Mesothelial cell of epicardium (in vitro differentiated cells): ENCODE results near the gene ASTN1. TPM values are rescaled to one million over a fixed set of nuclear protein-coding genes. Genes with fewer than 3 reads are reported as not detected.

Experiments used
- DNase-seq, 2 experiments: peaks; one replicate each; pipeline ENCODE4 v3.0.0; 2021; ENCODE audit warnings: low spot score in 2 of 2; ENCODE audit not compliant: unreplicated experiment in 2 of 2
- H3K27ac Mint-ChIP-seq: 2 replicates; pipeline ENCODE4 v1.8.0; 2021; ENCODE audit warnings: mixed read lengths
- H3K27me3 Mint-ChIP-seq: 2 replicates; pipeline ENCODE4 v1.8.0; 2021; ENCODE audit warnings: low read depth, mixed read lengths
- H3K36me3 Mint-ChIP-seq: 2 replicates; pipeline ENCODE4 v1.8.0; 2021; ENCODE audit warnings: mixed read lengths
- H3K4me1 Mint-ChIP-seq: 2 replicates; pipeline ENCODE4 v1.8.0; 2021; ENCODE audit warnings: mixed read lengths
- H3K4me3 Mint-ChIP-seq: 2 replicates; pipeline ENCODE4 v1.8.0; 2021; ENCODE audit warnings: mild to moderate bottlenecking, moderate library complexity, mixed read lengths
- H3K9me3 Mint-ChIP-seq: 2 replicates; pipeline ENCODE4 v1.8.0; 2021; ENCODE audit warnings: mixed read lengths
- CTCF ChIP-seq: fragments of 200-600 bp; sonication (generic); IDR thresholded peaks from one replicate; pipeline ENCODE4 v1.5.0; 2021; ENCODE audit warnings: antibody characterized with exemption; ENCODE audit not compliant: unreplicated experiment
- total RNA-seq: library from RNA; stranded (reverse); gene quantifications from 3 replicates; pipeline ENCODE4 v1.2.1, GENCODE V29; 2021

The ASTN1 gene
- total RNA-seq, 1 donor from 2014 or later, result 4.0 TPM

- no peak for DNase-seq
- H3K4me1 Mint-ChIP-seq, result peaks cover 18% of the 10 kb centered on the region
- peak; percentile 74 for TF ChIP-seq CTCF
- H3K27ac Mint-ChIP-seq, result no peak overlapping the region
- peaks cover 4% of the 10 kb centered on the region for H3K9me3 Mint-ChIP-seq
- no peak overlapping the region for H3K4me3 Mint-ChIP-seq
- peaks cover 64% of the 10 kb centered on the region for H3K27me3 Mint-ChIP-seq
- H3K36me3 Mint-ChIP-seq, result no peaks in the 10 kb centered on the region
Observed at GRCh38 chr1:177185209-177185608, 20.7 kb upstream of the ASTN1 start.

GRCh38 chr1:177183836-177184235 is 19.3 kb upstream of the ASTN1 start:
- Mint-ChIP-seq H3K4me3 (no peak overlapping the region), H3K27me3 (peaks cover 66% of the 10 kb centered on the region), H3K4me1 (peaks cover 18% of the 10 kb centered on the region), H3K27ac (no peak overlapping the region), H3K9me3 (peaks cover 4% of the 10 kb centered on the region), H3K36me3 (no peaks in the 10 kb centered on the region)
- no peak for DNase-seq
- no peak for TF ChIP-seq CTCF

GRCh38 chr1:177181631-177182291 is 17.2 kb upstream of the ASTN1 start:
- Mint-ChIP-seq H3K9me3 (peaks cover 4% of the 10 kb centered on the region), H3K27me3 (peaks cover 74% of the 10 kb centered on the region), H3K4me1 (peaks cover 18% of the 10 kb centered on the region), H3K27ac (no peak overlapping the region), H3K4me3 (peak overlapping the region; percentile 61), H3K36me3 (no peaks in the 10 kb centered on the region)
- peak; percentile 39 to 82 for DNase-seq
- peak; percentile 77 for TF ChIP-seq CTCF

GRCh38 chr1:177181280-177181630 is 16.7 kb upstream of the ASTN1 start:
- peaks cover 4% of the 10 kb centered on the region for H3K9me3 Mint-ChIP-seq
- TF ChIP-seq CTCF, result no peak
- H3K4me3 Mint-ChIP-seq, result peak overlapping the region; percentile 61
- DNase-seq, result no peak
- peaks cover 79% of the 10 kb centered on the region for H3K27me3 Mint-ChIP-seq
- peaks cover 18% of the 10 kb centered on the region for H3K4me1 Mint-ChIP-seq
- H3K36me3 Mint-ChIP-seq, result no peaks in the 10 kb centered on the region
- no peak overlapping the region for H3K27ac Mint-ChIP-seq

GRCh38 chr1:177174921-177175634 is 10.6 kb upstream of the ASTN1 start:
- no peak for DNase-seq
- H3K27ac Mint-ChIP-seq, result no peak overlapping the region

More at GRCh38 chr1:177174921-177175634, 10.6 kb upstream of the ASTN1 start:
- Mint-ChIP-seq H3K4me3 (no peak overlapping the region), H3K4me1 (no peaks in the 10 kb centered on the region), H3K27me3 (peaks cover 44% of the 10 kb centered on the region), H3K36me3 (no peaks in the 10 kb centered on the region), H3K9me3 (no peaks in the 10 kb centered on the region)
- no peak for TF ChIP-seq CTCF
